Measurements from ENCODE around the gene SPECC1L.

- TF ChIP-seq EP300 (IDR thresholded peaks at IDR 0.05; ENCODE audit: borderline replicate concordance in 1 of 2, low read depth in 2 of 2, low read length in 2 of 2) = no peak
- TF ChIP-seq POLR2AphosphoS5 (IDR thresholded peaks at IDR 0.05; ENCODE audit: low read depth, low read length) = no peak
- no peak for TF ChIP-seq CTCF (IDR thresholded peaks at IDR 0.05; ENCODE audit: control extremely low read depth in 1 of 3, insufficient read depth in 1 of 3, low read depth in 1 of 3, low read length in 3 of 3)
- no peak for TF ChIP-seq JUN (IDR thresholded peaks at IDR 0.05; ENCODE audit: low read depth, low read length)
- TF ChIP-seq RFX5 (IDR thresholded peaks at IDR 0.05; ENCODE audit: borderline replicate concordance, low read depth, low read length) = no peak
- TF ChIP-seq EZH2 (IDR thresholded peaks at IDR 0.05; ENCODE audit: low read depth, low read length, severe bottlenecking) = no peak
- TF ChIP-seq POLR2A (IDR thresholded peaks at IDR 0.05; ENCODE audit: control extremely low read depth in 1 of 2, low read depth in 2 of 2, low read length in 2 of 2) = no peak
- no peak for TF ChIP-seq HDAC6 (IDR thresholded peaks at IDR 0.05; ENCODE audit: low read depth, low read length)
- TF ChIP-seq HDAC2 (IDR thresholded peaks at IDR 0.05; ENCODE audit: borderline replicate concordance in 1 of 2, low read depth in 2 of 2, low read length in 2 of 2) = no peak
These were observed 36.8 kb upstream of the SPECC1L start for GRCh38 chr22:24233816-24234215.
